ENCODE results near the gene PDGFA. TPM values are rescaled to one million over a fixed set of nuclear protein-coding genes. Genes with fewer than 3 reads are reported as not detected.

Gene PDGFA
- total RNA-seq, 1 donor from 2014 or later = 65.6 TPM

- DNase-seq (ENCODE audit: low read depth) = no peak
- Histone ChIP-seq H3K27me3 (ENCODE audit: control insufficient read depth, insufficient read depth, low read length) (peaks cover 18% of the 10 kb centered on the region), H3K36me3 (ENCODE audit: control insufficient read depth, insufficient read depth, low read length) (peaks cover 2% of the 10 kb centered on the region), H3K4me3 (ENCODE audit: low read depth, low read length) (no peak overlapping the region)
- no peak for TF ChIP-seq CTCF (IDR thresholded peaks at IDR 0.05; ENCODE audit: insufficient read depth, low read length, poor library complexity, severe bottlenecking)
Observed at GRCh38 chr7:494906-495305, 24.7 kb downstream of the PDGFA start.

GRCh38 chr7:494259-494687 is 25.4 kb downstream of the PDGFA start:
- no peak overlapping the region for H3K4me3 ChIP-seq (ENCODE audit: low read depth, low read length)
- peaks cover 2% of the 10 kb centered on the region for H3K36me3 ChIP-seq (ENCODE audit: control insufficient read depth, insufficient read depth, low read length)
- TF ChIP-seq CTCF (IDR thresholded peaks at IDR 0.05; ENCODE audit: insufficient read depth, low read length, poor library complexity, severe bottlenecking) = no peak
- no peak for DNase-seq (ENCODE audit: low read depth)
- H3K27me3 ChIP-seq (ENCODE audit: control insufficient read depth, insufficient read depth, low read length) = peaks cover 20% of the 10 kb centered on the region

- no peak for TF ChIP-seq CTCF (IDR thresholded peaks at IDR 0.05; ENCODE audit: insufficient read depth, low read length, poor library complexity, severe bottlenecking)
- Histone ChIP-seq H3K4me3 (ENCODE audit: low read depth, low read length) (no peak overlapping the region), H3K36me3 (ENCODE audit: control insufficient read depth, insufficient read depth, low read length) (peaks cover 1% of the 10 kb centered on the region), H3K27me3 (ENCODE audit: control insufficient read depth, insufficient read depth, low read length) (peaks cover 20% of the 10 kb centered on the region)
- DNase-seq (ENCODE audit: low read depth) = no peak
Observed at GRCh38 chr7:493661-494251, 25.9 kb downstream of the PDGFA start.

GRCh38 chr7:492714-493065 is 27.0 kb downstream of the PDGFA start:
- no peak overlapping the region for H3K4me3 ChIP-seq (ENCODE audit: low read depth, low read length)
- H3K36me3 ChIP-seq (ENCODE audit: control insufficient read depth, insufficient read depth, low read length) = no peaks in the 10 kb centered on the region
- no peak for DNase-seq (ENCODE audit: low read depth)
- no peak for TF ChIP-seq CTCF (IDR thresholded peaks at IDR 0.05; ENCODE audit: insufficient read depth, low read length, poor library complexity, severe bottlenecking)
- peaks cover 20% of the 10 kb centered on the region for H3K27me3 ChIP-seq (ENCODE audit: control insufficient read depth, insufficient read depth, low read length)

- no peaks in the 10 kb centered on the region for H3K36me3 ChIP-seq (ENCODE audit: control insufficient read depth, insufficient read depth, low read length)
- no peak overlapping the region for H3K4me3 ChIP-seq (ENCODE audit: low read depth, low read length)
- no peak for TF ChIP-seq CTCF (IDR thresholded peaks at IDR 0.05; ENCODE audit: insufficient read depth, low read length, poor library complexity, severe bottlenecking)
- peaks cover 20% of the 10 kb centered on the region for H3K27me3 ChIP-seq (ENCODE audit: control insufficient read depth, insufficient read depth, low read length)
- no peak for DNase-seq (ENCODE audit: low read depth)
Observed at GRCh38 chr7:491958-492713, 27.5 kb downstream of the PDGFA start.
